Endodermal cell (in vitro differentiated cells): Measurements from ENCODE around the gene ABCG1. TPM values are rescaled to one million over a fixed set of nuclear protein-coding genes. Genes with fewer than 3 reads are reported as not detected.

ENCODE experiments used
- DNase-seq: peaks from one replicate; pipeline ENCODE4 v3.0.0-alpha.2; 2017
- H3K27ac ChIP-seq: 2 replicates; pipeline ENCODE4 v1.5.1; 2013; ENCODE audit warnings: mild to moderate bottlenecking, low read depth, low read length, moderate library complexity
- H3K27me3 ChIP-seq: 2 replicates; pipeline ENCODE4 v1.6.1; 2013; ENCODE audit warnings: mild to moderate bottlenecking, low read length, moderate library complexity; ENCODE audit not compliant: insufficient read depth, control insufficient read depth, poor library complexity, severe bottlenecking
- H3K36me3 ChIP-seq: 2 replicates; pipeline ENCODE4 v1.7.0; 2013; ENCODE audit warnings: mild to moderate bottlenecking, low read length, moderate library complexity; ENCODE audit not compliant: control insufficient read depth, insufficient read depth
- H3K4me1 ChIP-seq: one replicate; pipeline ENCODE4 v1.7.0; 2013; ENCODE audit warnings: low read length; ENCODE audit not compliant: control insufficient read depth, insufficient read depth
- H3K4me3 ChIP-seq: 2 replicates; pipeline ENCODE4 v1.5.1; 2013; ENCODE audit warnings: mild to moderate bottlenecking, low read length, moderate library complexity
- H3K9ac ChIP-seq: 2 replicates; pipeline ENCODE4 v1.6.1; 2013; ENCODE audit warnings: mild to moderate bottlenecking, low read length, moderate library complexity; ENCODE audit not compliant: poor library complexity, severe bottlenecking; ENCODE audit errors: extremely low read depth
- H3K9me3 ChIP-seq: 2 replicates; pipeline ENCODE4 v1.6.1; 2013; ENCODE audit warnings: mild to moderate bottlenecking, low read length, moderate library complexity; ENCODE audit not compliant: control insufficient read depth
- H3K27ac Mint-ChIP-seq: 2 replicates; pipeline ENCODE4 v1.8.0; 2020; ENCODE audit warnings: mixed read lengths
- H3K27me3 Mint-ChIP-seq: 2 replicates; pipeline ENCODE4 v1.8.0; 2021; ENCODE audit warnings: mild to moderate bottlenecking, mixed read lengths; ENCODE audit not compliant: insufficient read depth
- H3K36me3 Mint-ChIP-seq: 2 replicates; pipeline ENCODE4 v1.8.0; 2020; ENCODE audit warnings: low read depth, mixed read lengths
- H3K4me1 Mint-ChIP-seq: 2 replicates; pipeline ENCODE4 v1.8.0; 2020; ENCODE audit warnings: mixed read lengths
- H3K4me3 Mint-ChIP-seq: 2 replicates; pipeline ENCODE4 v1.8.0; 2020; ENCODE audit warnings: mild to moderate bottlenecking, moderate library complexity, mixed read lengths
- H3K9me3 Mint-ChIP-seq: 2 replicates; pipeline ENCODE4 v1.8.0; 2020; ENCODE audit warnings: mild to moderate bottlenecking, mixed read lengths
- WGBS, 2 experiments: methylation state at CpG; one replicate each; pipeline versions ENCODE4 v1.1.5 to v1.1.7; 2013; ENCODE audit warnings: missing lambda C conversion rate in 2 of 2, mixed read lengths in 1 of 2; ENCODE audit not compliant: insufficient coverage in 1 of 2, insufficient read length in 1 of 2; 5-methylcytosine and 5-hydroxymethylcytosine counted together
- total RNA-seq, 2 donors: library from RNA; stranded (reverse); fragmentation: NEBNext Ultra II Directional in 1 of 2; extraction: Animal tissue kit (Norgen Biotek cat#: 25700) in 1 of 2; gene quantifications; 2 replicates in 1 of 2; 3 replicates in 1 of 2; pipeline ENCODE4 v1.2.1, GENCODE V29; 2021
- TF ChIP-seq, protein P1 (sequence below): fragments of 200-600 bp; sonication (generic); conservative IDR thresholded peaks from 2 replicates; pipeline ENCODE4 v1.5.0; 2021; ENCODE audit warnings: antibody characterized with exemption, mild to moderate bottlenecking

Gene ABCG1
- total RNA-seq, 2 donors from 2014 or later, result 1.6 to 5.4 TPM

DNA sequence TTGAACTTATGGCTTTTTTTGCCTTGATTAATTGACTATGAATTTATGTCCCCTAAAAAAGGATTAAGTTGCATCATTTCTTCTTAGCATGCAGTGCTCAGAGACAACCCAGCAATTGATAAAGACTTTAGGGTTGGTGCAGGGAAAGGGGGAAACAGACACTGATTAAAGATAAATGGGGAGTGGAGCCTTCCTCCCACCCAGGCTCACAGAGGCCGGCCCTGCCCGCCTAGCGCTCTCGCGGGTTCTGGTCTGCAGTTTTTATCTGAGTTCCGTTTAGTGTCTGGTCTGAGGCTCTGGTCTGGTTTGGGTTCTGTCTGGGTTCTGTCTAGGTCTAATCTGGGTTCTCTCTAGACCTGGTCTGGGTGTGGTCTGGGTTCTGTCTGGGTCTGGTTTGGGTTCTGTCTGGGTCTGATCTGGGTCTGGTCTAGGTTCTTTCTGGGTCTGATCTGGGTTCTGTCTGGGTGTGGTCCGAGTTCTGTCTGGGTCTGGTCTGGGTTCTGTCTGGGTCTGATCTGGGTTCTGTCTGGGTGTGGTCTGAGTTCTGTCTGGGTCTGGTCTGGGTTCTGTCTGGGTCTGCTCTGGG, 48.1 kb downstream of the ABCG1 start:
- Mint-ChIP-seq H3K9me3 (no peaks in the 10 kb centered on the region), H3K27me3 (no peaks in the 10 kb centered on the region), H3K36me3 (peaks cover 2% of the 10 kb centered on the region), H3K4me1 (peaks cover 18% of the 10 kb centered on the region), H3K4me3 (no peak overlapping the region), H3K27ac (no peak overlapping the region)
- Histone ChIP-seq H3K4me1 (peaks cover 3% of the 10 kb centered on the region), H3K9me3 (no peaks in the 10 kb centered on the region), H3K27me3 (no peaks in the 10 kb centered on the region), H3K4me3 (no peak overlapping the region), H3K9ac (no peak overlapping the region), H3K36me3 (no peaks in the 10 kb centered on the region), H3K27ac (no peak overlapping the region)
- TF ChIP-seq, protein P1, sequence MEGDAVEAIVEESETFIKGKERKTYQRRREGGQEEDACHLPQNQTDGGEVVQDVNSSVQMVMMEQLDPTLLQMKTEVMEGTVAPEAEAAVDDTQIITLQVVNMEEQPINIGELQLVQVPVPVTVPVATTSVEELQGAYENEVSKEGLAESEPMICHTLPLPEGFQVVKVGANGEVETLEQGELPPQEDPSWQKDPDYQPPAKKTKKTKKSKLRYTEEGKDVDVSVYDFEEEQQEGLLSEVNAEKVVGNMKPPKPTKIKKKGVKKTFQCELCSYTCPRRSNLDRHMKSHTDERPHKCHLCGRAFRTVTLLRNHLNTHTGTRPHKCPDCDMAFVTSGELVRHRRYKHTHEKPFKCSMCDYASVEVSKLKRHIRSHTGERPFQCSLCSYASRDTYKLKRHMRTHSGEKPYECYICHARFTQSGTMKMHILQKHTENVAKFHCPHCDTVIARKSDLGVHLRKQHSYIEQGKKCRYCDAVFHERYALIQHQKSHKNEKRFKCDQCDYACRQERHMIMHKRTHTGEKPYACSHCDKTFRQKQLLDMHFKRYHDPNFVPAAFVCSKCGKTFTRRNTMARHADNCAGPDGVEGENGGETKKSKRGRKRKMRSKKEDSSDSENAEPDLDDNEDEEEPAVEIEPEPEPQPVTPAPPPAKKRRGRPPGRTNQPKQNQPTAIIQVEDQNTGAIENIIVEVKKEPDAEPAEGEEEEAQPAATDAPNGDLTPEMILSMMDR, result no peak
- no peak for DNase-seq
- WGBS, 2 experiments, result 87 to 93% methylated on average over 3 to 7 of the region's 7 CpGs

DNA sequence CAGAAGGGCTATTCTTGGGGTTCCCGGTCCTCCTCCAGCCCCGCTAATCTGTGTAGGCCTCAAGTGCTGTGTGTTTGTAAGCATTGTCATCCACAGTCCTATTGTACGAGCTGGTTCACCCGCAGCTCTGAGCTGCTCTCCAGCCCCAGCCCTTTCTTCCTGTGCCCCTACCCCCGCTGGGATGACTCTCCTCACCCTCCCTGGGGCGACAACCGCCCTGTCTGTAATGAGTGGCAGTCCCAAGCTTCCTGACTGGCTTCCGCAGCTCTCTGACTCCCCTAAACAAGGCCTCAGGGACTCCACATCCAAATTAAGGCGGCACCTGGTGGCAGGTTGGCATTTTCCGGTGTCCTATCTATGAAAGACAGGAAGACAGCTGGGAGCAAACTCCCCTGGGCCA, 50.4 kb downstream of the ABCG1 start:
- Mint-ChIP-seq H3K4me3 (no peak overlapping the region), H3K27ac (no peak overlapping the region)
- 85 to 93% methylated on average over 6 to 10 of the region's 10 CpGs for WGBS, 2 experiments

DNA sequence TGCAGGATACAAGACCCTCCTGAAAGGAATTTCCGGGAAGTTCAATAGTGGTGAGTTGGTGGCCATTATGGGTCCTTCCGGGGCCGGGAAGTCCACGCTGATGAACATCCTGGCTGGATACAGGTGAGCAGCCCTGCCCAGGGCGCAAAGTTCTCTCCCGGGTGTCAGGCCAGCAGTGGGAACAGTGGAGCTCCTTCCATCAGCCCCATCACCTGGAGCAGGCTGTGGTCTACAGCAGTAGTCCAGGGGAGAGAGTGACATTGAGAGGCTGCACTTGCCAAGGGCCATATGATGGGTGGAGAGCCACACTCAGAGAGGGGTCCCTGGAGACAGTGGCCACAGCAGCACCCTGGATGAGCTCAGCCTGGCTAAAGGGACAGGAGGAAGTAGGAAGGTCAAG, 52.1 kb downstream of the ABCG1 start:
- Mint-ChIP-seq H3K27me3 (no peaks in the 10 kb centered on the region), H3K4me3 (no peak overlapping the region), H3K9me3 (no peaks in the 10 kb centered on the region), H3K36me3 (peaks cover 2% of the 10 kb centered on the region), H3K27ac (no peak overlapping the region), H3K4me1 (peaks cover 4% of the 10 kb centered on the region)
- Histone ChIP-seq H3K9ac (no peak overlapping the region), H3K4me1 (no peaks in the 10 kb centered on the region), H3K36me3 (no peaks in the 10 kb centered on the region), H3K9me3 (no peaks in the 10 kb centered on the region), H3K4me3 (no peak overlapping the region), H3K27me3 (no peaks in the 10 kb centered on the region), H3K27ac (no peak overlapping the region)
- 88 to 97% methylated on average over 5 to 6 of the region's 6 CpGs for WGBS, 2 experiments
- DNase-seq, result no peak
- TF ChIP-seq, protein P1, result no peak

More for the DNA sequence above, 50.4 kb downstream of the ABCG1 start:
- no peak for DNase-seq
- TF ChIP-seq, protein P1, result no peak
- Histone ChIP-seq H3K4me1 (no peaks in the 10 kb centered on the region), H3K27ac (no peak overlapping the region), H3K4me3 (no peak overlapping the region), H3K9me3 (no peaks in the 10 kb centered on the region), H3K9ac (no peak overlapping the region), H3K36me3 (no peaks in the 10 kb centered on the region), H3K27me3 (no peaks in the 10 kb centered on the region)
- peaks cover 2% of the 10 kb centered on the region for H3K36me3 Mint-ChIP-seq
- H3K27me3 Mint-ChIP-seq, result no peaks in the 10 kb centered on the region
- peaks cover 4% of the 10 kb centered on the region for H3K4me1 Mint-ChIP-seq
- no peaks in the 10 kb centered on the region for H3K9me3 Mint-ChIP-seq
